ENCODE data around the gene SNX9.

SNX9 gene

DNA sequence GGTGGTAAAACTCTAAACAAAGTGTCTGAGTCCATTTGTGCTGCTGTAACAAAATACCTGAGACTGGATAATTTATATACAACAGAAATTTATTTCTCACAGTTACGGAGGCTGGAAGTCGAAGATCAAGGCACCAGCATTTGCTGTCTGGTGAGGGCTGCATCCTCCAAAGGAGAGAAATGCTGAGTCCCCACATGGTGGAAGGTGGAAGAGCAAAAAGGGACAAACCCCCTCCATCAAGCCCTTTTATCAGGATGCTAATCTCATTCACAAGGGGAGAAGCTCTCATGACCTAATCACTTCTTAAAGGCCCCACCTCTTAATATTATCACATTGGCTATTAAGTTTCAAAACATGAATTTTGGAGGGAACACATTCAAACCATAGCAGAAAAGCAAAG is 102.7 kb downstream of the SNX9 start:
- ChIA-PET CTCF (interaction anchor here (0.6 to 0.8 kb wide), 3 partner anchors 9 to 237 kb away, joined by 3 read pairs; no protein-coding TSS in a partner anchor), POLR2A (no interaction called here)
- Histone ChIP-seq H3K4me3 (ENCODE audit: low read depth, low read length) (no peak overlapping the region), H3K9me3 (ENCODE audit: control insufficient read depth, insufficient read depth, low read depth, low read length) (no peaks in the 10 kb centered on the region), H3K27ac (ENCODE audit: extremely low read depth, low read depth, low read length) (no peak overlapping the region), H3K4me1 (ENCODE audit: control insufficient read depth, insufficient read depth, low read length) (no peaks in the 10 kb centered on the region), H3K36me3 (ENCODE audit: control insufficient read depth in 2 of 2, insufficient read depth in 1 of 2, low read length in 2 of 2) (peaks cover 25 to 87% of the 10 kb centered on the region in 2 experiments)
- no peak for TF ChIP-seq OSR2 (tag by site-specific recombination; IDR thresholded peaks at IDR 0.05)
- no peak for TF ChIP-seq OVOL3 (tag by site-specific recombination; IDR thresholded peaks at IDR 0.05)
- TF ChIP-seq ZNF132 (tag by site-specific recombination; IDR thresholded peaks at IDR 0.05; ENCODE audit: borderline replicate concordance), result no peak
- TF ChIP-seq ZNF596 (tag by site-specific recombination; IDR thresholded peaks at IDR 0.05), result no peak
- no peak for TF ChIP-seq ZNF624 (tag by site-specific recombination; IDR thresholded peaks at IDR 0.05)

DNA sequence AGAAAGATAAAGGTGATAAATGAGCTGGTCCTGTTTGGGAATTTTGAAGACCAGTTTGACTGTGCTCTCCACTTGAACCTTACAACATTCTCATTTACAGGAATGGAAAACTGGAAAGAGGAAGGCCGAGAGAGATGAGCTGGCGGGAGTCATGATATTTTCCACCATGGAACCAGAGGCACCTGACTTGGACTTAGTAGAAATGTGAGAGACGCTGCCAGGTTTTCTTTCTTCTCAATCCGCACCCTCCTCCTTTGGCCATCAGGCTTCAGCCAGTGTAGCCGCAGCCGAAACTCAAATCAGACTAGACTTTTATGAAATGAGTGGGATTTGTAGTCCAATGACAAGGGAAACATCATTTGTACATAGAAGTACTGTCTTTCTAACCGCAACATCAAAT is 104.0 kb downstream of the SNX9 start:
- ChIA-PET POLR2A (no interaction called here), CTCF (interaction anchor here (0.6 to 1.1 kb wide), 3 partner anchors 38 to 541 kb away, joined by 3 read pairs; no protein-coding TSS in a partner anchor)
- Histone ChIP-seq H3K9me3 (ENCODE audit: control insufficient read depth, insufficient read depth, low read depth, low read length) (no peaks in the 10 kb centered on the region), H3K36me3 (ENCODE audit: control insufficient read depth in 2 of 2, insufficient read depth in 1 of 2, low read length in 2 of 2) (peaks cover 26 to 87% of the 10 kb centered on the region in 2 experiments), H3K4me1 (ENCODE audit: control insufficient read depth, insufficient read depth, low read length) (no peaks in the 10 kb centered on the region), H3K27ac (ENCODE audit: extremely low read depth, low read depth, low read length) (no peak overlapping the region), H3K4me3 (ENCODE audit: low read depth, low read length) (no peak overlapping the region)
- TF ChIP-seq ZFP37 (tag by site-specific recombination; IDR thresholded peaks at IDR 0.05) (no peak), MEIS1 (CRISPR knock-in tag; IDR thresholded peaks at IDR 0.05; ENCODE audit: borderline replicate concordance) (no peak), WT1 (tag by site-specific recombination; IDR thresholded peaks at IDR 0.05) (no peak), ZNF521 (tag by site-specific recombination; IDR thresholded peaks at IDR 0.05) (no peak), ZNF24 (tag by site-specific recombination; IDR thresholded peaks at IDR 0.05) (no peak), ZNF701 (tag by site-specific recombination; IDR thresholded peaks at IDR 0.05) (no peak), HOXC10 (CRISPR knock-in tag; IDR thresholded peaks at IDR 0.05) (no peak), YY2 (tag by site-specific recombination; IDR thresholded peaks at IDR 0.05) (no peak), ZNF610 (tag by site-specific recombination; IDR thresholded peaks at IDR 0.05; ENCODE audit: borderline replicate concordance) (no peak), MYNN (tag by site-specific recombination; IDR thresholded peaks at IDR 0.05; ENCODE audit: borderline replicate concordance) (no peak), ZBTB8A (tag by site-specific recombination; IDR thresholded peaks at IDR 0.05) (no peak), ZNF202 (tag by site-specific recombination; IDR thresholded peaks at IDR 0.05; ENCODE audit: borderline replicate concordance) (no peak), ZNF223 (tag by site-specific recombination; IDR thresholded peaks at IDR 0.05) (no peak), ZNF658 (tag by site-specific recombination; IDR thresholded peaks at IDR 0.05) (no peak)
- TF ChIP-seq, protein P1, sequence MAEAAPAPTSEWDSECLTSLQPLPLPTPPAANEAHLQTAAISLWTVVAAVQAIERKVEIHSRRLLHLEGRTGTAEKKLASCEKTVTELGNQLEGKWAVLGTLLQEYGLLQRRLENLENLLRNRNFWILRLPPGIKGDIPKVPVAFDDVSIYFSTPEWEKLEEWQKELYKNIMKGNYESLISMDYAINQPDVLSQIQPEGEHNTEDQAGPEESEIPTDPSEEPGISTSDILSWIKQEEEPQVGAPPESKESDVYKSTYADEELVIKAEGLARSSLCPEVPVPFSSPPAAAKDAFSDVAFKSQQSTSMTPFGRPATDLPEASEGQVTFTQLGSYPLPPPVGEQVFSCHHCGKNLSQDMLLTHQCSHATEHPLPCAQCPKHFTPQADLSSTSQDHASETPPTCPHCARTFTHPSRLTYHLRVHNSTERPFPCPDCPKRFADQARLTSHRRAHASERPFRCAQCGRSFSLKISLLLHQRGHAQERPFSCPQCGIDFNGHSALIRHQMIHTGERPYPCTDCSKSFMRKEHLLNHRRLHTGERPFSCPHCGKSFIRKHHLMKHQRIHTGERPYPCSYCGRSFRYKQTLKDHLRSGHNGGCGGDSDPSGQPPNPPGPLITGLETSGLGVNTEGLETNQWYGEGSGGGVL (tag by site-specific recombination; IDR thresholded peaks at IDR 0.05), result no peak

- CTCF ChIA-PET, result interaction anchor here (1.2 kb wide), 1 partner anchor 143 kb away, joined by 3 read pairs; no protein-coding TSS in a partner anchor
- Histone ChIP-seq H3K4me3 (ENCODE audit: low read depth, low read length) (no peak overlapping the region), H3K9me3 (ENCODE audit: control insufficient read depth, insufficient read depth, low read depth, low read length) (no peaks in the 10 kb centered on the region), H3K4me1 (ENCODE audit: control insufficient read depth, insufficient read depth, low read length) (no peaks in the 10 kb centered on the region), H3K27ac (ENCODE audit: extremely low read depth, low read depth, low read length) (no peak overlapping the region), H3K36me3 (ENCODE audit: control insufficient read depth in 2 of 2, insufficient read depth in 1 of 2, low read length in 2 of 2) (peaks cover 38 to 88% of the 10 kb centered on the region in 2 experiments)
- TF ChIP-seq ZNF112 (tag by site-specific recombination; IDR thresholded peaks at IDR 0.05) (no peak), ZNF561 (tag by site-specific recombination; IDR thresholded peaks at IDR 0.05; ENCODE audit: borderline replicate concordance) (no peak)
- POLR2A ChIA-PET, result no interaction called here
These were observed 105.4 kb downstream of the SNX9 start for GRCh38 chr6:157928428-157928827.

All from HEK293 (cell line).